GM12878 (cell line): ENCODE results near the gene KBTBD8.

ENCODE experiments used
- EZH2 ChIP-seq: IDR thresholded peaks from 2 replicates; pipeline ENCODE4 v1.6.1; 2012; ENCODE audit warnings: low read depth, mild to moderate bottlenecking, control low read depth, inconsistent platforms, low read length, borderline replicate concordance; ENCODE audit not compliant: control insufficient read depth
- HCFC1 ChIP-seq: fragments of 150-350 bp; IDR thresholded peaks from 2 replicates; pipeline ENCODE4 v1.6.1; 2014; ENCODE audit warnings: low read length
- SMAD1 ChIP-seq: fragments of 450-650 bp; IDR thresholded peaks from 2 replicates; pipeline ENCODE4 v1.6.1; 2018; ENCODE audit warnings: mild to moderate bottlenecking, low read depth; ENCODE audit not compliant: partially characterized antibody
- SP1 ChIP-seq: IDR thresholded peaks from one replicate; pipeline ENCODE4 v1.6.1; 2011; ENCODE audit warnings: low read depth, low read length

GRCh38 chr3:67044295-67044694 lies 46.2 kb downstream of the KBTBD8 start:
- TF ChIP-seq SP1 (no peak), EZH2 (no peak), HCFC1 (no peak), SMAD1 (no peak)
